Keratinocyte (primary cell): Measurements from ENCODE around the gene FIGN. TPM values are rescaled to one million over a fixed set of nuclear protein-coding genes. Genes with fewer than 3 reads are reported as not detected.

Experiments
- DNase-seq: peaks from one replicate; pipeline ENCODE4 v3.0.0-alpha.2; 2011; ENCODE audit warnings: low read depth, missing footprints, low spot score
- FAIRE-seq: peaks from 2 replicates; lab custom pipeline; 2011; peaks lifted over from hg19 to GRCh38; lab: Jason Lieb, UNC
- H2AFZ ChIP-seq: 2 replicates; pipeline ENCODE4 v1.6.0; 2012; ENCODE audit warnings: low read length, control low read depth, inconsistent platforms; ENCODE audit not compliant: control insufficient read depth
- H3K27ac ChIP-seq: 2 replicates; pipeline ENCODE4 v1.5.1; 2011; ENCODE audit warnings: low read length; ENCODE audit not compliant: control insufficient read depth, insufficient read depth
- H3K27me3 ChIP-seq: 3 replicates; pipeline ENCODE4 v1.6.0; 2011; ENCODE audit warnings: low read length; ENCODE audit not compliant: control insufficient read depth, insufficient read depth; ENCODE audit errors: extremely low read depth
- H3K36me3 ChIP-seq, 2 experiments: 2 replicates in 1 of 2; 3 replicates in 1 of 2; pipeline ENCODE4 v1.5.1; 2011; ENCODE audit warnings: low read length in 2 of 2, mild to moderate bottlenecking in 1 of 2; ENCODE audit not compliant: control insufficient read depth in 2 of 2, insufficient read depth in 2 of 2; ENCODE audit errors: extremely low read depth in 1 of 2
- H3K4me1 ChIP-seq: 3 replicates; pipeline ENCODE4 v1.5.1; 2011; ENCODE audit warnings: low read length; ENCODE audit not compliant: control insufficient read depth, insufficient read depth; ENCODE audit errors: extremely low read depth
- H3K4me2 ChIP-seq: 3 replicates; pipeline ENCODE4 v1.6.0; 2011; ENCODE audit warnings: low read depth, low read length; ENCODE audit not compliant: control insufficient read depth, insufficient read depth; ENCODE audit errors: extremely low read depth
- H3K4me3 ChIP-seq, 3 experiments: fragments of 200-600 bp in 1 of 3; sonication (generic) in 1 of 3; 2 replicates in 2 of 3; 3 replicates in 1 of 3; pipeline ENCODE4 v1.5.1; 2011 to 2016; ENCODE audit warnings: low read length in 3 of 3, mild to moderate bottlenecking in 3 of 3, control low read depth in 2 of 3, inconsistent platforms in 1 of 3, low read depth in 1 of 3, mixed read lengths in 1 of 3, mixed run types in 1 of 3, moderate library complexity in 1 of 3; ENCODE audit not compliant: control insufficient read depth in 2 of 3, insufficient read depth in 2 of 3; ENCODE audit errors: extremely low read depth in 1 of 3
- H3K79me2 ChIP-seq: 2 replicates; pipeline ENCODE4 v1.6.0; 2012; ENCODE audit warnings: low read length; ENCODE audit not compliant: control insufficient read depth, insufficient read depth
- H3K9ac ChIP-seq: 3 replicates; pipeline ENCODE4 v1.6.0; 2011; ENCODE audit warnings: low read length; ENCODE audit not compliant: control insufficient read depth, insufficient read depth; ENCODE audit errors: extremely low read depth
- H3K9me1 ChIP-seq: 3 replicates; pipeline ENCODE4 v1.6.0; 2011; ENCODE audit warnings: low read length; ENCODE audit not compliant: control insufficient read depth, insufficient read depth; ENCODE audit errors: extremely low read depth
- H3K9me3 ChIP-seq: 2 replicates; pipeline ENCODE4 v1.5.1; 2012; ENCODE audit warnings: low read depth, low read length; ENCODE audit not compliant: control insufficient read depth
- H4K20me1 ChIP-seq: 3 replicates; pipeline ENCODE4 v1.6.0; 2011; ENCODE audit warnings: low read length; ENCODE audit not compliant: control insufficient read depth, insufficient read depth; ENCODE audit errors: extremely low read depth
- EZH2 ChIP-seq: IDR thresholded peaks from one replicate; pipeline ENCODE4 v1.6.1; 2012; ENCODE audit warnings: inconsistent platforms, mild to moderate bottlenecking, low read length, moderate library complexity
- dilution Hi-C: fragments of 300-500 bp; cut with MboI; formaldehyde crosslinking; loops from one replicate; pipeline ENCODE4 v1.7.0; 2020; ENCODE audit warnings: low sequenced_read_pairs; ENCODE audit not compliant: extremely low pct_ligation_motif_present
- polyA plus RNA-seq, 5 experiments: library from polyadenylated mRNA; depleted of rRNA in 3 of 5; stranded (reverse) in 3 of 5; stranded (forward) in 1 of 5; unstranded in 1 of 5; fragments of >200 nt; gene quantifications; 1 replicate in 1 of 5; 2 replicates in 3 of 5; 3 replicates in 1 of 5; pipeline versions ENCODE4 v1.2.1 to v1.2.3, GENCODE V29; 2011 to 2012; ENCODE audit warnings: missing spikeins in 2 of 5, low read depth in 1 of 5, low replicate concordance in 1 of 5
- TF ChIP-seq, protein P1 (sequence below), 3 experiments: IDR thresholded peaks in 1 of 3; conservative IDR thresholded peaks in 1 of 3; optimal IDR thresholded peaks in 1 of 3; 2 replicates in 2 of 3; 3 replicates in 1 of 3; pipeline versions ENCODE3 to v1.5.1; 2011; ENCODE audit warnings: low read length in 3 of 3, mild to moderate bottlenecking in 3 of 3, moderate library complexity in 2 of 3, control low read depth in 1 of 3, inconsistent platforms in 1 of 3; ENCODE audit not compliant: insufficient read depth in 2 of 3; ENCODE audit errors: extremely low read depth in 1 of 3

FIGN gene
- polyA plus RNA-seq, 1 donor (not counting 4 experiments of a cell fraction or from before 2014, with no cell fraction given) = 2.9 TPM

DNA sequence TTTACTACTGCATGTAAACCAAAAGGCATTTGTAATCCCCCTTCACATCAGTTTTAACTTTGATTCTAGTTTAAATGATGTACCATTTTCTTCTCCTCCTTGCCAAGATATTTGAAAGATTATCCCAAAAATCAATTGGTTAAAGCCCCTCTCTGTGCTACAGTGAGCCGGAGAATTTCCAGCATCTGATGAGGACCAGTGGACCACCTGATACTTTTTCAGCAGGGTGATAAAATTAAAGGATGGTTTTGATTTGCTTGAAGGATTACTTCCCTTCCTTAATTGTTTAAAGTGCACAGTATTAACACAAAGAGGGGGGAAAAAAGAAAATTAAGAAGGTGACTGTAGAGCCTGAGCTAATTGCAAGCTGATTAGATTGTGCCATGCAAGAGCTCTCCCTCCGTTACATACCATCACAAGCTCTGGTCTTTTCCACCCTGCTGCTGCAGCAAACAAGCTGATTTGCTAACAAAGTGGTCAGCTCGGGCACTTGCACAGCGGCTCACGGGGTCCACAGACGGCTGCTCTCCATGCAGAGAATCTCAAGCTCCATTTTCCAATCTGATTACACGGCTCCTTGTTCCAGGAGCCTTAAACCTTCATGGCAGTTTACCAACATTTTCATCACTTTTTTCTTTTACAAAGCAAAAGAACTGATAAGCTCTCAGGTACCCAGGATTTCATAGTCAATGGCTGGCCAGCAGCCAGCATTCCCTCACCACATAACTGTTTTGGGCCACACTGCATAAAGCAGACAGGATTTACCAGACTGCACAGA lies 22.1 kb downstream of the FIGN start:
- Histone ChIP-seq H3K9me3 (no peaks in the 10 kb centered on the region), H3K4me2 (no peak overlapping the region), H4K20me1 (no peaks in the 10 kb centered on the region), H3K9ac (no peak overlapping the region), H3K4me3 (no peak overlapping the region), H3K36me3 (no peaks in the 10 kb centered on the region), H3K9me1 (no peaks in the 10 kb centered on the region), H3K4me1 (no peaks in the 10 kb centered on the region), H2AFZ (no peak overlapping the region), H3K79me2 (peaks cover 4% of the 10 kb centered on the region), H3K27me3 (no peaks in the 10 kb centered on the region), H3K27ac (no peak overlapping the region)
- dilution Hi-C loops = no loop called here
- DNase-seq (no peak), FAIRE-seq (no peak)
- no peak for TF ChIP-seq EZH2
- TF ChIP-seq, protein P1, sequence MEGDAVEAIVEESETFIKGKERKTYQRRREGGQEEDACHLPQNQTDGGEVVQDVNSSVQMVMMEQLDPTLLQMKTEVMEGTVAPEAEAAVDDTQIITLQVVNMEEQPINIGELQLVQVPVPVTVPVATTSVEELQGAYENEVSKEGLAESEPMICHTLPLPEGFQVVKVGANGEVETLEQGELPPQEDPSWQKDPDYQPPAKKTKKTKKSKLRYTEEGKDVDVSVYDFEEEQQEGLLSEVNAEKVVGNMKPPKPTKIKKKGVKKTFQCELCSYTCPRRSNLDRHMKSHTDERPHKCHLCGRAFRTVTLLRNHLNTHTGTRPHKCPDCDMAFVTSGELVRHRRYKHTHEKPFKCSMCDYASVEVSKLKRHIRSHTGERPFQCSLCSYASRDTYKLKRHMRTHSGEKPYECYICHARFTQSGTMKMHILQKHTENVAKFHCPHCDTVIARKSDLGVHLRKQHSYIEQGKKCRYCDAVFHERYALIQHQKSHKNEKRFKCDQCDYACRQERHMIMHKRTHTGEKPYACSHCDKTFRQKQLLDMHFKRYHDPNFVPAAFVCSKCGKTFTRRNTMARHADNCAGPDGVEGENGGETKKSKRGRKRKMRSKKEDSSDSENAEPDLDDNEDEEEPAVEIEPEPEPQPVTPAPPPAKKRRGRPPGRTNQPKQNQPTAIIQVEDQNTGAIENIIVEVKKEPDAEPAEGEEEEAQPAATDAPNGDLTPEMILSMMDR (optimal IDR thresholded peaks at IDR 0.05 in 1 of 3, IDR thresholded peaks at IDR 0.05 in 1 of 3, conservative IDR thresholded peaks at IDR 0.05 in 1 of 3; ENCODE audit: extremely low read depth in 1 of 3, insufficient read depth in 2 of 3, low read length in 3 of 3) = no peak

DNA sequence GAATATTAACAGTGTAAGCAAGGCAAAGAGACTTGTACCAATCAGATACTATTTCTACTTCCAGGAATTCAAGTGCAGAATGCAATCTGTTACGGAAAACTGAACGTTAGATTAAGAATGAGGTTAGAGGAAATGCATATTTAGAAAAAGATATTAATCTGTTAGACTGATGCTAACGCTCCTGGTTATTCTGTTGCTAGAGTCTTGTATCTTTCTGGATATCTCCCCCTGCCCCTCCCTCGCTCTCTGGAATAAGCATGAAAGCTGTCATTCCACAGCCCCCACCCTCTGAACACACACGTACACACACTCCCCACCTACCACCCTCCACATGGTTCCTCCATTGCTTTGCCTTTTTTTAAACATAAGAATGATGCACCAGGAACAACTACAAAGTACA lies 24.1 kb downstream of the FIGN start:
- Histone ChIP-seq H3K27me3 (no peaks in the 10 kb centered on the region), H3K36me3 (no peaks in the 10 kb centered on the region), H3K9ac (no peak overlapping the region), H3K4me2 (no peak overlapping the region), H3K4me1 (no peaks in the 10 kb centered on the region), H3K9me3 (no peaks in the 10 kb centered on the region), H3K4me3 (no peak overlapping the region), H2AFZ (no peak overlapping the region), H3K79me2 (peaks cover 4% of the 10 kb centered on the region), H4K20me1 (no peaks in the 10 kb centered on the region), H3K27ac (no peak overlapping the region), H3K9me1 (no peaks in the 10 kb centered on the region)
- FAIRE-seq = peak; percentile 26
- TF ChIP-seq, protein P1 (optimal IDR thresholded peaks at IDR 0.05 in 1 of 3, IDR thresholded peaks at IDR 0.05 in 1 of 3, conservative IDR thresholded peaks at IDR 0.05 in 1 of 3; ENCODE audit: extremely low read depth in 1 of 3, insufficient read depth in 2 of 3, low read length in 3 of 3) = no peak
- no peak for TF ChIP-seq EZH2
- no peak for DNase-seq
- dilution Hi-C loops = no loop called here
